ENCODE data around the gene PUS7L. TPM values are rescaled to one million over a fixed set of nuclear protein-coding genes. Genes with fewer than 3 reads are reported as not detected.
"Not testable (repeated sequence)": the region's sequence is repeated elsewhere in the genome, so short reads cannot be mapped to it uniquely, and the experiment has no call there.

PUS7L gene
- polyA plus RNA-seq, 1 donor from 2014 or later, result 29.2 TPM

- no peak overlapping the region for H3K27ac ChIP-seq (ENCODE audit: low read length)
- no peak overlapping the region for H3K4me2 ChIP-seq (ENCODE audit: low read length)
- H3K9me3 ChIP-seq (ENCODE audit: low read length), result no peaks in the 10 kb centered on the region
- H3K79me2 ChIP-seq (replicated peaks; ENCODE audit: insufficient read depth, low read length), result no peaks in the 10 kb centered on the region
- H3F3A ChIP-seq (ENCODE audit: insufficient read depth, low read length, poor library complexity, severe bottlenecking), result no peaks in the 10 kb centered on the region
- H3K4me3 ChIP-seq (ENCODE audit: low read length), result no peak overlapping the region
- no peaks in the 10 kb centered on the region for H3K9me2 ChIP-seq (ENCODE audit: insufficient read depth, low read length)
- TF ChIP-seq RAD21 (conservative IDR thresholded peaks at IDR 0.05), result no peak
- no peak for TF ChIP-seq CTCF (IDR thresholded peaks at IDR 0.05; ENCODE audit: poor library complexity, severe bottlenecking)
- TF ChIP-seq POLR2AphosphoS5 (IDR thresholded peaks at IDR 0.05), result no peak
- no peak for TF ChIP-seq MXI1 (conservative IDR thresholded peaks at IDR 0.05; ENCODE audit: poor library complexity, severe bottlenecking)
- TF ChIP-seq EZH2 (IDR thresholded peaks at IDR 0.05; ENCODE audit: borderline replicate concordance, insufficient read depth, low read length, poor library complexity, severe bottlenecking), result no peak
- no peak for TF ChIP-seq SMC3 (conservative IDR thresholded peaks at IDR 0.05; ENCODE audit: poor library complexity)
- no peak for TF ChIP-seq TAF1 (IDR thresholded peaks at IDR 0.05; ENCODE audit: low read depth)
- TF ChIP-seq REST (IDR thresholded peaks at IDR 0.05; ENCODE audit: borderline replicate concordance), result no peak
- no peak for TF ChIP-seq EP300 (conservative IDR thresholded peaks at IDR 0.05; ENCODE audit: poor library complexity, severe bottlenecking)
- no peak overlapping the region for H2AFZ ChIP-seq (ENCODE audit: low read depth, low read length)
- H4K20me1 ChIP-seq (ENCODE audit: insufficient read depth), result no peaks in the 10 kb centered on the region
- H3K9ac ChIP-seq (ENCODE audit: low read length), result no peak overlapping the region
- H3K36me3 ChIP-seq (ENCODE audit: insufficient read depth, low read length), result no peaks in the 10 kb centered on the region
- no peaks in the 10 kb centered on the region for H3K27me3 ChIP-seq (ENCODE audit: insufficient read depth, low read depth, low read length)
Measured at GRCh38 chr12:43692064-43692463, 66.5 kb downstream of the PUS7L start.

- H3K9me2 ChIP-seq (ENCODE audit: insufficient read depth, low read length); H3K9me3 ChIP-seq (ENCODE audit: low read length); H3K4me3 ChIP-seq (ENCODE audit: low read length); H2AFZ ChIP-seq (ENCODE audit: low read depth, low read length); H4K20me1 ChIP-seq (ENCODE audit: insufficient read depth); H3K4me2 ChIP-seq (ENCODE audit: low read length); H3F3A ChIP-seq (ENCODE audit: insufficient read depth, low read length, poor library complexity, severe bottlenecking); H3K36me3 ChIP-seq (ENCODE audit: insufficient read depth, low read length); H3K79me2 ChIP-seq (replicated peaks; ENCODE audit: insufficient read depth, low read length); H3K27ac ChIP-seq (ENCODE audit: low read length); H3K9ac ChIP-seq (ENCODE audit: low read length); H3K27me3 ChIP-seq (ENCODE audit: insufficient read depth, low read depth, low read length): not testable (repeated sequence)
Measured at GRCh38 chr12:43685491-43685890, 73.1 kb downstream of the PUS7L start.

GRCh38 chr12:43676183-43676813 lies 82.3 kb downstream of the PUS7L start:
- no peak overlapping the region for H3K27ac ChIP-seq (ENCODE audit: low read length)
- H4K20me1 ChIP-seq (ENCODE audit: insufficient read depth), result no peaks in the 10 kb centered on the region
- no peak overlapping the region for H3K9ac ChIP-seq (ENCODE audit: low read length)
- no peak for TF ChIP-seq SMC3 (conservative IDR thresholded peaks at IDR 0.05; ENCODE audit: poor library complexity)
- TF ChIP-seq TAF1 (IDR thresholded peaks at IDR 0.05; ENCODE audit: low read depth), result no peak
- TF ChIP-seq POLR2AphosphoS5 (IDR thresholded peaks at IDR 0.05), result no peak
- no peak for TF ChIP-seq RAD21 (conservative IDR thresholded peaks at IDR 0.05)
- no peak for TF ChIP-seq REST (IDR thresholded peaks at IDR 0.05; ENCODE audit: borderline replicate concordance)
- TF ChIP-seq EP300 (conservative IDR thresholded peaks at IDR 0.05; ENCODE audit: poor library complexity, severe bottlenecking), result no peak
- TF ChIP-seq MXI1 (conservative IDR thresholded peaks at IDR 0.05; ENCODE audit: poor library complexity, severe bottlenecking), result no peak
- TF ChIP-seq CTCF (IDR thresholded peaks at IDR 0.05; ENCODE audit: poor library complexity, severe bottlenecking), result no peak
- no peak for TF ChIP-seq EZH2 (IDR thresholded peaks at IDR 0.05; ENCODE audit: borderline replicate concordance, insufficient read depth, low read length, poor library complexity, severe bottlenecking)
- H2AFZ ChIP-seq (ENCODE audit: low read depth, low read length), result no peak overlapping the region
- no peaks in the 10 kb centered on the region for H3K79me2 ChIP-seq (replicated peaks; ENCODE audit: insufficient read depth, low read length)
- no peaks in the 10 kb centered on the region for H3K9me2 ChIP-seq (ENCODE audit: insufficient read depth, low read length)
- no peaks in the 10 kb centered on the region for H3K36me3 ChIP-seq (ENCODE audit: insufficient read depth, low read length)
- H3K4me3 ChIP-seq (ENCODE audit: low read length), result no peak overlapping the region
- H3K27me3 ChIP-seq (ENCODE audit: insufficient read depth, low read depth, low read length), result no peaks in the 10 kb centered on the region
- no peaks in the 10 kb centered on the region for H3F3A ChIP-seq (ENCODE audit: insufficient read depth, low read length, poor library complexity, severe bottlenecking)
- no peaks in the 10 kb centered on the region for H3K9me3 ChIP-seq (ENCODE audit: low read length)
- no peak overlapping the region for H3K4me2 ChIP-seq (ENCODE audit: low read length)
